Measurements from ENCODE around the gene MT1B.
A peak's percentile ranks its signal among the peaks of the same experiment; 100 is the strongest.
"Not testable (repeated sequence)": the region's sequence is repeated elsewhere in the genome, so short reads cannot be mapped to it uniquely, and the experiment has no call there.

The MT1B gene

GRCh38 chr16:56669840-56670619 is 18.3 kb downstream of the MT1B start:
- H3K4me3 ChIP-seq (ENCODE audit: severe bottlenecking), result no peak overlapping the region
- no peaks in the 10 kb centered on the region for H3K9me3 ChIP-seq (ENCODE audit: severe bottlenecking)
- H3K4me1 ChIP-seq (ENCODE audit: insufficient read depth, poor library complexity, severe bottlenecking), result peaks cover 2% of the 10 kb centered on the region
- ATAC-seq (ENCODE audit: low read depth) (no peak), DNase-seq (ENCODE audit: low spot score) (no peak)
- H3K27ac ChIP-seq (ENCODE audit: poor library complexity, severe bottlenecking), result no peak overlapping the region
- no peak for TF ChIP-seq CTCF (IDR thresholded peaks at IDR 0.05; ENCODE audit: poor library complexity, severe bottlenecking)
- H3K27me3 ChIP-seq (ENCODE audit: insufficient read depth, poor library complexity, severe bottlenecking), result no peaks in the 10 kb centered on the region
- H3K36me3 ChIP-seq (ENCODE audit: low read depth), result no peaks in the 10 kb centered on the region

GRCh38 chr16:56670620-56670934 is 18.9 kb downstream of the MT1B start:
- H3K27me3 ChIP-seq (ENCODE audit: insufficient read depth, poor library complexity, severe bottlenecking), result no peaks in the 10 kb centered on the region
- H3K4me1 ChIP-seq (ENCODE audit: insufficient read depth, poor library complexity, severe bottlenecking), result peaks cover 2% of the 10 kb centered on the region
- no peaks in the 10 kb centered on the region for H3K36me3 ChIP-seq (ENCODE audit: low read depth)
- no peaks in the 10 kb centered on the region for H3K9me3 ChIP-seq (ENCODE audit: severe bottlenecking)
- ATAC-seq (ENCODE audit: low read depth) (no peak), DNase-seq (ENCODE audit: low spot score) (no peak)
- no peak overlapping the region for H3K27ac ChIP-seq (ENCODE audit: poor library complexity, severe bottlenecking)
- no peak overlapping the region for H3K4me3 ChIP-seq (ENCODE audit: severe bottlenecking)
- no peak for TF ChIP-seq CTCF (IDR thresholded peaks at IDR 0.05; ENCODE audit: poor library complexity, severe bottlenecking)

GRCh38 chr16:56671691-56672090 is 20.0 kb downstream of the MT1B start:
- not testable (repeated sequence) for H3K4me1 ChIP-seq (ENCODE audit: insufficient read depth, poor library complexity, severe bottlenecking); H3K27me3 ChIP-seq (ENCODE audit: insufficient read depth, poor library complexity, severe bottlenecking)

GRCh38 chr16:56672171-56672570 is 20.5 kb downstream of the MT1B start:
- not testable (repeated sequence) for H3K9me3 ChIP-seq (ENCODE audit: severe bottlenecking); DNase-seq (ENCODE audit: low spot score); H3K4me1 ChIP-seq (ENCODE audit: insufficient read depth, poor library complexity, severe bottlenecking); H3K4me3 ChIP-seq (ENCODE audit: severe bottlenecking); ATAC-seq (ENCODE audit: low read depth); H3K27ac ChIP-seq (ENCODE audit: poor library complexity, severe bottlenecking); H3K27me3 ChIP-seq (ENCODE audit: insufficient read depth, poor library complexity, severe bottlenecking); H3K36me3 ChIP-seq (ENCODE audit: low read depth)

More at GRCh38 chr16:56671691-56672090, 20.0 kb downstream of the MT1B start:
- H3K4me3 ChIP-seq (ENCODE audit: severe bottlenecking); H3K27ac ChIP-seq (ENCODE audit: poor library complexity, severe bottlenecking); DNase-seq (ENCODE audit: low spot score); H3K36me3 ChIP-seq (ENCODE audit: low read depth); H3K9me3 ChIP-seq (ENCODE audit: severe bottlenecking): not testable (repeated sequence)
- peak; percentile 24; the same call in 2 of the 3 replicates for ATAC-seq (ENCODE audit: low read depth)

- ATAC-seq (ENCODE audit: low read depth) (peak; percentile 17; the same call in 1 of the 3 replicates), DNase-seq (ENCODE audit: low spot score) (no peak)
- no peak for TF ChIP-seq CTCF (IDR thresholded peaks at IDR 0.05; ENCODE audit: poor library complexity, severe bottlenecking)
- Histone ChIP-seq H3K9me3 (ENCODE audit: severe bottlenecking) (no peaks in the 10 kb centered on the region), H3K36me3 (ENCODE audit: low read depth) (no peaks in the 10 kb centered on the region), H3K4me3 (ENCODE audit: severe bottlenecking) (no peak overlapping the region), H3K4me1 (ENCODE audit: insufficient read depth, poor library complexity, severe bottlenecking) (peaks cover 2% of the 10 kb centered on the region), H3K27ac (ENCODE audit: poor library complexity, severe bottlenecking) (no peak overlapping the region), H3K27me3 (ENCODE audit: insufficient read depth, poor library complexity, severe bottlenecking) (no peaks in the 10 kb centered on the region)
Measured at GRCh38 chr16:56672761-56673536, 21.3 kb downstream of the MT1B start.
